HEK293T (cell line): Measurements from ENCODE around the gene SMAD6.

Experiments
- BHLHE40 ChIP-seq: fragments of 450-650 bp; IDR thresholded peaks from 2 replicates; pipeline ENCODE4 v1.6.1; 2016; ENCODE audit warnings: mild to moderate bottlenecking, moderate library complexity, borderline replicate concordance
- FOXK2 ChIP-seq: fragments of 450-650 bp; IDR thresholded peaks from 2 replicates; pipeline ENCODE4 v1.6.1; 2016; ENCODE audit warnings: mild to moderate bottlenecking
- FOXM1 ChIP-seq: fragments of 450-650 bp; IDR thresholded peaks from 2 replicates; pipeline ENCODE4 v1.6.1; 2017; ENCODE audit warnings: mild to moderate bottlenecking, borderline replicate concordance
- HDGF ChIP-seq: fragments of 450-650 bp; IDR thresholded peaks from 2 replicates; pipeline ENCODE4 v1.6.1; 2017; ENCODE audit warnings: antibody characterized with exemption, borderline replicate concordance

- TF ChIP-seq FOXK2: no peak
- TF ChIP-seq BHLHE40: no peak
- TF ChIP-seq HDGF: no peak
- no peak for TF ChIP-seq FOXM1
These were observed 7.8 kb downstream of the SMAD6 start for GRCh38 chr15:66709884-66710283.
